GM18499 (cell line): ENCODE data around the gene UBE2QL1.

Experiments used
- ATAC-seq: cut with Tn5 transposase; IDR thresholded peaks from one replicate; pipeline ENCODE4 v1.9.1; 2021; ENCODE audit warnings: moderate number of reproducible peaks; ENCODE audit not compliant: insufficient read depth, unreplicated experiment

The UBE2QL1 gene

DNA sequence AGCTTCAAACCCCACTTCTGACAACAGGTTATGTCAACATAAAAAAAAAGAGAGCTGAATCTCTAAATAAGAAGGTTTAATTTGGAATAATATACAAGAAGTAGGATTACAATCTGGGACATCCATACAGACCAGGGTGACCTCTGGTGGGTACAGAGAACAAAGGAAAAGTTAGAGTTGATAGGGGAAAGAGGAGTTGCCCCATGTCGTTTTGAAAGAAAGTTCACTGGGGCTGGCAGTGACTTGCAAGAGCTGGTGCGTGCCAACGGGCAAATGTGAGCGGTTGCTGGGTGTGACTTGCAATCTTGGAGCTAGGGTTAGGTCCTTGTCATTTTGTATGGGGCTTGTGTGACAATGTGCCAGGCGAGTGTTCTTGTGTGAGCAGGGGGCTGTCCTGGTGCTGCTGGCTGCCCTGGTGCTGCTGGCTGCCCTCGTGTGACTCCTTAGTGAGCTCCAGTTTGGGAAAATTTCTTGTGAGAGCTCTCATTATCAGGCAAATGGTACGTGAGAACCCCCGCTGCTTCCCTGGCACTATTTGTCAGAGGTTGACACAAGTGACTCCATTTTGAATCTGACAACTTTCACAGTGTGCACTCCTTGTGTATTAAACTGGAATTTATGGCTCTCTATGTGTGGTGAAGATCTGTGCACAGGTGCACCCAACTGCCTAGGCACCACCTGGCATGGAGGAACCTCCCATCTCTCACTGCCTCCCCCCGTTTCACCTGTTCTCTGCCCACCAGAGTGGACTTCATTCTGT is 69.8 kb downstream of the UBE2QL1 start:
- no peak for ATAC-seq

DNA sequence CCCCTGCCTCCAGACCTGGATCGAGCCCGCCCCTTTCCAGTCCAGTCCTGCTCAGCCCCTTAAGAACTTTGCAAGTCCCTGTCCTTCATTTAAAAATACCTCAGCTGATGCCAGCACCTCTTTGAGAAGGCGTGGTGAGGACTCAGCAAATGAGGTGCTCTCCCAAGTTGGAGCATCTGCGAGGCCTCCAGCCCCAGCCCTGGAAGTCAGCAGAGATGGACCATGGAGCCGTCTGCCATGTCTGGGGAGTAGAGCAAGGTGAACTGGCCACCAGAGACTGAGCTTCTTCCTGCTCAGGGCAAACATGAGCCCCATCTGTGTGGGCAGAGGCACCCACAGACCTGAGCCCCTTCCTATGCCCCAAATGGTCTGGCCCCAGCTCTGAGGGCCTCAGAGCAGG is 71.5 kb downstream of the UBE2QL1 start:
- ATAC-seq, result no peak

DNA sequence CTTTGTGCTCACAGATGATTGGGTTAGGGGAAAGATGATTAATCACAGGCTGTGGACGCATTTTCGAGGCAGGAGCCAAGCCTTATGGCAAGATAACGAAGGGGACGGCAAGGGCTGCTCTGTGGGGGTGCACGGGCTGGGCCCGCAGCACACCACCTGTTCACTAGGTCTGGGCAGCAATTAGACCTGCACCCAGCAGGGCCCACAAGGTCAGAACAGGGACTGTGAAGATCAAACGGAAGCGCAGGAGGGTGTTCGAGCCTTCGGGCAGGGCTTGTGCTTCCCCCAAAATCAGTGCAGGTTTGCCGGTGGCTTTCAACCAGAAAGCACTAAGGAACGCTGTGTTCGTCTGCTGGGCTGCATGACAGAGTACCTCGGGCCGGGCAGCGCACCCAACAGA is 73.7 kb downstream of the UBE2QL1 start:
- ATAC-seq, result no peak

DNA sequence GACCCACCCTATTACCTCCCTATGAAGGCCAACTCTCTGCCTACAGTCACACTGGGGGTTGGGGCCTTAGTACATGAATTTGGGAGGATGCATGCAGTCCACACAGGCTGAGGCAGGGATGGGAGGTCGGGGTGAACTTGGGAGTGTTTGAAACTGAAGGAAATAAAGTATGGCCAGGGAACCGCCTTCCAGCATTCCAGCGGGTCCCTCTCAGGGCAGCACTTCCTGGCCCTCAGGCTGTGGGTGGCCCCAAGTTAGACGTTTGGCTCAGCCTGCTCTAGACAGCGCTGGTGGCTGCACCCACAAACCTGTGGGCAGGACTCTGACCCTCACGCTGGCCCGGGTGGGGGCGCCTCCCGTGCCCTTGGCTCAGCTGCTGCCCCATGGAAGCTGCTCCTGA is 74.3 kb downstream of the UBE2QL1 start:
- ATAC-seq, result no peak

DNA sequence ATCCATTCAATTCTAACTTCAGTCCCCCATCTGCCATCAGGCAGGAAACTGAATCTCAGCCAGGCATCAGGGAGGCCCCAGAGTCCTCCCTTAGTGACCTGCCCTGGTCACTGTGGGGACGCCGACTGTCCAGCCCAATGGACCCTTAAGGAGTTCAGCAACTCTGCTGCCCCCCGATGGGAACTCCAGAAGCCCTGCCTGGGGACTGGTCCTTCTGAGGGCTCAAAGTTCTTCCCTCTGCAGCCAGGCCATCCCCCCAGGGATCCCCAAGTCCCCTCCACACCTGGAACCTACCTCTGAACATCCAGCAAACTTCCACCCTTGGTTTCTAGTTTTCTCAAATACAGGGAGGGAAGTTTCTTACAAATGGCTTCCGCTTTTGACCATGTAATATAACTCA is 76.8 kb downstream of the UBE2QL1 start:
- no peak for ATAC-seq

DNA sequence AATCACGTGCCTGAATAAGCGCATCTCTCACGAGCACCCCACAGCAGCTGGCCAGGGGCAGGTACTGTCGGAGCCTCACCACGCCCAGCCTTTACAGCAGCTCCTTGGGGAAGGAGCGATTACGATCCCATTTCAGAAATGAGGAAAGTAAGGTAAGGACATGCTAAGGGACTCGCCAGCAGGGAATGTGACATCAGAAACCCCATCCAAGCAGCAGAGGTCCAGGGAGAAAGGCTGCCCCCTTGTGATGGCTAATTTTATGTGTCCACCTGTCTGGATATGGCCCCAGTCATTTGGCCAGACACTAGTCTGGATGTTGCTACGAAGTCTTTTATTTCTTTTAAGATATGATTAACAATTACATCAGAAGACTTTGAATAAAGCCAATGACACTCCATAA is 77.3 kb downstream of the UBE2QL1 start:
- no peak for ATAC-seq

DNA sequence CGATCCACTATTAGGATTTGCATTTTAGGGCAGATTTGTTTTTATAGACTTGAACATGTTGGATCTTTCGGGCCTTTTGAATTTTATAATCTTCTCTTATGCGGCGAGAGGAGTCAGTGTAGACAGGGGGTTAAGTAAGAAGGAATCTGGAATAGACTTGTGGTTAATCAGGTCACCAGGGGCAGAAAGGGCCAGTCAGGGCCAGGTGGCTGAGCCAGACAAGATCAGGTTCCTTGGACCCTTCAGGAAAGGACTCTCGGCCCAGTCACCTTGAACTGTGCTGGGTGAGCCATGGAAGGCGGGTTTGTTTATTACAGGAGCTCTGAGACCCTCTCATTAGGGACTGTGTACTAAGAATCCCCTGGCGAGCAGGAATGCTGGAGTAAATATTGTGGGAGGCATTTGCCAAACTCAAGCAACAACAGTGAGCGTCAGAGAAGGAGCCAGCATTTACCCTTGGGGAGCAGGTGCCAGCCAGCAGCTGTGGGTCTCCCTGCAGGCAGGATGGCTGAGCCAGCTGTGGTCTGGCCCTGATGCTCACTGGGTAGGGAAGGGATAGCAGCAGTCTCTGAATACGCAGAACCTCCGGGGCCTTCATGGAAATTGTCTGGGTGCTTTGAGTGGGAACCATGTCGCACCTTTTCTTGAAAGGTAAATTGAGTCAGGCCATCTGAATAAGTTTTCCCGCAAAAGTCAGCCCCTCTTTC is 79.2 kb downstream of the UBE2QL1 start:
- no peak for ATAC-seq

DNA sequence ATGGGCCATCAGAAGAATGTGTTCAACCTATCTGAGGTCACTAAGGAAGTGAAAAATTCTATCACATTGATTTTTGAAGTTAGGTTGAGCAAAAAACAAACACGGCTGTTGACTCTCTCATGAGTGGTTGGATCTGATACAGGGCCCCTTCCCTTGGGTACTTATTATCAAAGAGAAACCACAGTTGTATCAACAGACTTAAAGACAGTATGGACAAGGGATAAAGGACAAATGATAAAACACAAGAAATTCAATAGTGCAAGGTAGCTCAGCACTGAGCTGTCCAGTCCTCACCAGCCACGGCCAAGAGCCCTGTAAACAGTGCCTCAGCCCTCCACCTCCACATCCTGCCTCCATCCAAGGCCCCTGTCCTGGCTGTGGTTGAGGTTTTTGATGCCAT is 86.9 kb downstream of the UBE2QL1 start:
- no peak for ATAC-seq

DNA sequence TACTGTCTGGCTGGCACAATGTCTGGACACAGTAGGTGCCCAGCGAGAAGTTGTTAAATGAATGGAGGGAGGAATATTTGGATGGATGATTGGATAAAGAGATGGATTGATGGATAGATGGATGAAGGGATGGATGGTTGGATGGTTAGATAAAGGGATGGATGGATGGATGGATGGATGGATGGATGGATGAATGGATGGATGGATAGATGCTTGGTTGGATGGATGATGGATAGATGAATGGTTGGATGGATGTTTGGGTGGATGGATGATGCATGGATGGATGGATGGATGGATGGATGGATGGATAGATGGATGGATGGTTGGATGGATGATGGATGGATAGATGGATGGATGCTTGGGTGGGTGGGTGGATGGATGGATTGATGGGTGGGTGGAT is 90.4 kb downstream of the UBE2QL1 start:
- ATAC-seq, result no peak

DNA sequence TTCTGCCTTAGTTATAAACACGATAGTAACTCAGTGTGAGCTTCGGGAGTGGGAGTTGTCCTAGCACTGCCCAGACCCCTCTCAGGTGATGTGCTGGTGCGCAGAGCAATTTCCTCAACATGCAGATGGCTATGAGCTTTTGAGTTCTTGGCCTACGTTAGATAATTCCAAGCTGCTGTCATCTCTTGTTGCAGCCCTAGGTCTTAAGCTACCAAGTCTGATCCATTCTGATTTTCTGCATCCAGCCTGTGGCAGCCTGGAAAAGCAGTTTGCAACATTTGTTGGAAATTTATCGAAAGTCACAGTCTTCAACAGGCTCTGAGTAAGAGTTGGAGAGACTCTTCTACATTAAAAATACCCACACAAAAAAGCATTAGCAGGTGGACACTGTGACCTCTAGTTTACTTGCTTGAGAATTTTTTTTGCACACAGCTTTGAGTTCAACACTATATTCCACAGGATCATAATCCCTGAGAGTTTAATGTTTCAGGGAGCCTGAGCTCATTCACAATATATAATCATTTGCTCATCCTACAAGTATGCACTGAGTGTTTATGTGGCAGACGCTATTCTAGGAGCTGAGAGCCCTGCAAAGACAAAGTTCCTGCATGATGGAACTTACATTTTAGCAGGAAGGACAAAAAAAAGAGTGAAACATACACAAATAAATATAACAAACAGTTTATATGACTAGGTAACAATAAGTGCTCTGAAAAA is 91.6 kb downstream of the UBE2QL1 start:
- no peak for ATAC-seq

DNA sequence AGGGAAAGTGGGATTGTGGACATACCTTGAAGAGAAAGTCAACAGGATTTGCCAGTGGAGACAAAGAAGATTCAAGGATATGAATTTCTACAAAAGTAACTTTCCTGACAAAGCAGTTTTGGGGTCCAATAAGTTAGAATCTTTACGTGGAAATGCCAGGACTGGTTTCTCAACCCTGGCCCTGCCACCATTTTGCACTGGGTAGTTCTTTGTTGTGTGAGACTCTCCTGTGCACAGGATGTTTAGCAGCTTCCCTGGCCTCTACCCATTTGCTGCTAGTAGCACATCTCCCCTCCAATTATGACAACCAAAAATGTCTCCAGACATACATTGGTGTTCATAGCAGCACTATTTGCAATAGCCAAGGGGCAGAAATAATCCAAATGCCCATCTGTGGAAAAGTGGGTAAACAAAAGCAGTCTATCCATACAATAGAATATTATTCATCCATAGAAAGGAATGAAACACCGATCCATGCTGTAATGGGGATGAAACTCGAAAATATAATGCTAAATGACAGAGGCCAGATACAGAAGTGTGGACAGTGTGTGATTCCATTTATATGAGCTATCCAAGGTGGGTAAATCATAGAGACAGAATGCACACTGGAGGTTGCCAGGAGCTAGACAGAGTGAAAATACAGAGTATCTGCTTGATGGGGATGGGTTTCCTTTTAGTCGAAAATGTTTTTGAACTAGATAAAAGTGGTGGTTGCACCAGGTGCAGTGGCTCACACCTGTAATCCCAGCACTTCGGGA is 92.8 kb downstream of the UBE2QL1 start:
- ATAC-seq, result no peak

DNA sequence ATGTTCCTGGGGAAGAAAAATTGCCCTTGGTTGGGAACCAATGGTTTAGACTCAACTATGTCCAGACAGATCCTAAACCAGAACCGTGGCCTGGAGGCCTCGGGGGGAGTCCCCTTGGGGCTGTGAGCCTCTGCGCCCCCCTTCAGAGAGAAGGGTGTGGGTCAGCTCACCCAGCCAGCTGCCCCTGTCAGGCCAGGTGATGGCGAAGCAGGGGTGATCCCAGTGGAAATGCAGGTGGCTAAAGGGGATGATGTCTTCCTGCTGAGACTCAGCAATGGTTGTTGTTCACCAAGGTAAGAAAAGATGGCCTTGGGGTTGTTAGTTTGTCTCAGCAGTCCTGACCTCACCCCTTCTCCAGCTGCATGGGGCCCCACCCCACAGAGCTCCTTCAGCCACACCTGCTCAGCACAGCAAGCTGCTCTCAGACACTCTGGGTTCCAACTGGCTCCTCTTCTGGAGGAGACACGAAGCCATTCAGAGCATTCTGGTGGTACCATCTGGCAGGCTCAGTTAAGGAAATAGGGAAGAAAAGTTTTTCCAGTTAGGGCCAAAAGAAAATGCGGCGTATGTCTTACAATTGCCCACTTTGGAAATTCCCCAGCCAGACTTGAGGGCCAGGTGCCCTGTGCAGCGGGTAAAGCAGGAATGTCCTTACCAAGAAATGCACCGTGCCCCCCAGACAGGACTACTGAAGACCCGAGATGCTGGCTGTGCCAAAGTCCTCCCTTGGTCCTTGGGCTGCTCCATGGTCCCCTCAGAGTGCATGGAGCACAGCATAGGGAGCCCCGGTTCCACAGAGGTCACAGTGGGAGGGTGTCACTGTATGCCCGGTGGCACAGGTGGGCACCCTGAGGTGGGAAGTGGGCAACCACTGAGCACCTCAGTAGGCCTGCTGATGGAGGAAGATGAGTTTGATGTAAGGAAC is 94.0 kb downstream of the UBE2QL1 start:
- no peak for ATAC-seq

DNA sequence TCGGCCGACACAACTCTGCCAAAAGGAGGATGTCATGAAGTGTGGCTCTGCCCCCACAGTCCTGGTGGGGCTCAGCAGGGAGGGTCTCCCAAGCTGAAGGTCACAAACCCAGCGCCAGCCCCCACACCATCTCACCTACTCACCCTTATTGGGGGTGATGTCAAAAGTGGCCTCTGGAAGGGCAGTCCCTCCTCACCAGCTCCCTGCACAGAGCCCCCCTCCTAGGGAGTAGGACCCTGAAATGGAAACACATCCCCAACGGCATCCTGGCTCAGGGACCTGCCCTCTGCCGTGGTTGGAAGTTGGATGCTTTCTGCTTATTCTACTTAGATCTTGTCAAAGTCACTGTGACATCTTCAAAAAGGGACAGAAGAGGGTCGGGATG is 94.7 kb downstream of the UBE2QL1 start:
- no peak for ATAC-seq

DNA sequence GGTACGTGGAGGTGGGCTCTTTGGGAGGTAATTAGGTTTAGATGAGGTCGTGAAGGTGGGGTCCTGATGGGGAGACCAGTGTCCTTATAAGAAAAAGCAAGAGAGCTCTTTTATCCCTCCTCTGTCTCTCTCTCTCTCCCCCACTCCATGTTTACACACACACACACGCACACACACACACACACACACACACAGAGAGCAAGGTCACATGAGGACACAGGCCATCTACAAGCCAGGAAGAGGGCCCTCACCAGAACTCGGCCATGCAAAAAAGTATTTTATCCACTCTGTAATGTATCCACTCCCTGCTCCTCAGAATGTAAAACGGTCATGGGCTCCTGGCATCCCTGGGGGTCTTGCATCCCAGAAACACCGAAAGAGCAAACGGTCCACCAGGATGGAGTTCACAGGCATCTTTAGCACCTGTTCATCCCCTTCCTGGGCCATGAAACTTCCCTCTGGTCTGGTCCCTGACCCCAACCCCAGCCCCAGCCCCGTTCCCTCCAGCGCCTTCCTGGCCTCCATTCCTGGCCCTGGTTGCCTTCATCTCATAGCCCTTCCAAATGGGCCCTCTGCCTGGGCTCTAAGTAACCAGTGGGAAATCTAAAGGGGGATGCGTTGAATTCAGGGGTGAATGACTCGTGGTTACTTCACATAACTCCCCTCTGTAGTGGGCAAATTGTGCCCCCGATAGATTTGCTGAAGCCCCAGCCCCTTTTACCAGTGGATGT is 95.3 kb downstream of the UBE2QL1 start:
- ATAC-seq, result no peak
